HCT116 (cell line): ENCODE data around the gene AQP7. TPM values are rescaled to one million over a fixed set of nuclear protein-coding genes. Genes with fewer than 3 reads are reported as not detected.

Source experiments
- ATAC-seq: fragments of 200-7000 bp; cut with Tn5 transposase; 2 replicates; pipeline ENCODE4 v1.9.1; 2020; ENCODE audit warnings: mild to moderate bottlenecking, moderate library complexity
- BruUV-seq: library from RNA; stranded (reverse); fragments of 400-500 nt; replicated peaks from 2 replicates; lab custom pipeline; 2021; lab: Mats Ljungman, UMichigan
- CTCF ChIA-PET: fragments of 300-600 bp; sonication (Branson Sonifier 250); formaldehyde crosslinking; loops from one replicate; lab custom pipeline; 2021; ENCODE audit warnings: antibody characterized with exemption; lab: Charles Lee
- POLR2A ChIA-PET: fragments of 300-600, 350-600 bp; sonication (Branson Sonifier 250); formaldehyde crosslinking; loops from one replicate; lab custom pipeline; 2021; ENCODE audit warnings: antibody characterized with exemption; lab: Charles Lee
- RAD21 ChIA-PET, 2 experiments: fragments of 300-600 bp; sonication (Branson Sonifier 250); formaldehyde crosslinking; loops; one replicate each; lab custom pipeline; 2023; ENCODE audit warnings: low total read pairs in 2 of 2; ENCODE audit not compliant: uncharacterized antibody in 2 of 2, unreplicated experiment in 2 of 2, low non-redundant PET in 1 of 2; lab: Charles Lee
- DNase-seq: peaks from one replicate; pipeline ENCODE4 v3.0.0-alpha.2; 2010; ENCODE audit warnings: low read depth, low spot score
- H2AFZ ChIP-seq: fragments of 200-600 bp; shearing (Covaris generic), sonication (generic); 2 replicates; pipeline ENCODE4 v1.6.1; 2017; ENCODE audit warnings: low read depth, mixed run types, mixed read lengths, antibody characterized with exemption, low read length; ENCODE audit not compliant: poor library complexity, severe bottlenecking
- H3K27ac ChIP-seq: 2 replicates; pipeline ENCODE4 v1.5.1; 2012; ENCODE audit warnings: low read depth, low read length
- H3K27me3 ChIP-seq: fragments of 200-600 bp; sonication (generic); 2 replicates; pipeline ENCODE4 v1.6.1; 2016; ENCODE audit warnings: mixed run types, low read length, mixed read lengths; ENCODE audit not compliant: insufficient read depth
- H3K36me3 ChIP-seq, 2 experiments: fragments of 200-500 bp in 1 of 2; fragments of 200-600 bp in 1 of 2; sonication (Bioruptor generic) in 1 of 2; sonication (generic) in 1 of 2; 2 replicates each; pipeline versions ENCODE4 v1.5.1 to v1.6.1; 2014 to 2016; ENCODE audit warnings: low read length in 2 of 2, inconsistent platforms in 1 of 2, mixed read lengths in 1 of 2, mixed run types in 1 of 2; ENCODE audit not compliant: insufficient read depth in 2 of 2, control insufficient read depth in 1 of 2
- H3K4me1 ChIP-seq, 2 experiments: fragments of 200-600 bp in 1 of 2; sonication (generic) in 1 of 2; 2 replicates each; pipeline versions ENCODE4 v1.5.1 to v1.6.1; 2012 to 2017; ENCODE audit warnings: low read length in 2 of 2, inconsistent platforms in 1 of 2, mild to moderate bottlenecking in 1 of 2, mixed read lengths in 1 of 2, mixed run types in 1 of 2, moderate library complexity in 1 of 2; ENCODE audit not compliant: insufficient read depth in 2 of 2, control insufficient read depth in 1 of 2
- H3K4me2 ChIP-seq: fragments of 200-600 bp; sonication (generic); 2 replicates; pipeline ENCODE4 v1.6.1; 2017; ENCODE audit warnings: mixed run types, low read length, mixed read lengths
- H3K4me3 ChIP-seq, 2 experiments: fragments of 200-600 bp in 1 of 2; sonication (generic) in 1 of 2; replicated peaks in 1 of 2; 2 replicates each; pipeline ENCODE4 v1.5.1; 2011 to 2016; ENCODE audit warnings: low read length in 2 of 2, control low read depth in 1 of 2, low read depth in 1 of 2, mild to moderate bottlenecking in 1 of 2, mixed read lengths in 1 of 2, mixed run types in 1 of 2
- H3K79me2 ChIP-seq: fragments of 200-600 bp; sonication (generic); 2 replicates; pipeline ENCODE4 v1.6.1; 2017; ENCODE audit warnings: mild to moderate bottlenecking, mixed run types, low read length, moderate library complexity, mixed read lengths; ENCODE audit not compliant: insufficient read depth
- H3K9ac ChIP-seq: fragments of 200-600 bp; sonication (generic); 2 replicates; pipeline ENCODE4 v1.6.1; 2016; ENCODE audit warnings: low read length, mixed read lengths
- H3K9me2 ChIP-seq: fragments of 200-600 bp; sonication (generic), shearing (Covaris generic); 2 replicates; pipeline ENCODE4 v1.6.1; 2017; ENCODE audit warnings: mixed run types, mild to moderate bottlenecking, moderate library complexity; ENCODE audit not compliant: insufficient read depth
- H3K9me3 ChIP-seq, 2 experiments: fragments of 200-500 bp in 1 of 2; fragments of 200-600 bp in 1 of 2; sonication (Bioruptor generic) in 1 of 2; sonication (generic) in 1 of 2; 2 replicates each; pipeline ENCODE4 v1.6.1; 2014 to 2017; ENCODE audit warnings: low read length in 2 of 2, mixed read lengths in 2 of 2, inconsistent platforms in 1 of 2, low read depth in 1 of 2, mild to moderate bottlenecking in 1 of 2, mixed run types in 1 of 2, moderate library complexity in 1 of 2; ENCODE audit not compliant: control insufficient read depth in 1 of 2, insufficient read depth in 1 of 2
- H4K20me1 ChIP-seq: fragments of 200-600 bp; sonication (generic), shearing (Covaris generic); 2 replicates; pipeline ENCODE4 v1.6.1; 2017; ENCODE audit warnings: mixed run types, mild to moderate bottlenecking, moderate library complexity; ENCODE audit not compliant: insufficient read depth
- ATF3 ChIP-seq: IDR thresholded peaks from 2 replicates; pipeline ENCODE4 v1.6.1; 2012
- EGR1 ChIP-seq: IDR thresholded peaks from 2 replicates; pipeline ENCODE4 v1.6.1; 2012; ENCODE audit warnings: low read depth
- ELF1 ChIP-seq: IDR thresholded peaks from 2 replicates; pipeline ENCODE4 v1.6.1; 2012; ENCODE audit warnings: low read depth, borderline replicate concordance
- EZH2phosphoT487 ChIP-seq: fragments of 200-600 bp; IDR thresholded peaks from 2 replicates; pipeline ENCODE4 v1.6.1; 2018; ENCODE audit warnings: antibody characterized with exemption, borderline replicate concordance
- POLR2AphosphoS5 ChIP-seq: IDR thresholded peaks from 2 replicates; pipeline ENCODE4 v1.6.1; 2011; ENCODE audit warnings: mild to moderate bottlenecking, low read depth, low read length, moderate library complexity
- SP1 ChIP-seq: IDR thresholded peaks from 2 replicates; pipeline ENCODE4 v1.6.1; 2012; ENCODE audit warnings: low read depth
- SRF ChIP-seq: IDR thresholded peaks from 2 replicates; pipeline ENCODE4 v1.6.1; 2012; ENCODE audit warnings: low read depth
- TCF7L2 ChIP-seq: IDR thresholded peaks from 2 replicates; pipeline ENCODE4 v1.7.0; 2011; ENCODE audit warnings: borderline replicate concordance, inconsistent platforms; ENCODE audit not compliant: insufficient read depth, insufficient read length; ENCODE audit errors: extremely low read depth
- YY1 ChIP-seq: IDR thresholded peaks from 2 replicates; pipeline ENCODE4 v1.6.1; 2011; ENCODE audit warnings: low read length, low read depth, moderate library complexity, mild to moderate bottlenecking; ENCODE audit not compliant: insufficient replicate concordance; ENCODE audit errors: extremely low read depth
- ZBTB33 ChIP-seq: IDR thresholded peaks from 2 replicates; pipeline ENCODE4 v1.6.1; 2011; ENCODE audit warnings: mild to moderate bottlenecking, low read length, moderate library complexity; ENCODE audit not compliant: insufficient replicate concordance; ENCODE audit errors: extremely low read depth
- ZFX ChIP-seq: fragments of 450-650 bp; IDR thresholded peaks from 2 replicates; pipeline ENCODE4 v1.6.1; 2017
- intact Hi-C: fragments of 100-400 bp; cut with micrococcal nuclease; formaldehyde crosslinking; loops from 2 replicates; pipeline ENCODE4 v1.10.0; 2022
- total RNA-seq: library from RNA; stranded (reverse); gene quantifications from one replicate; pipeline ENCODE4 v1.2.1, GENCODE V29; 2021; ENCODE audit not compliant: unreplicated experiment

The AQP7 gene
- total RNA-seq, 1 experiment from 2014 or later: 0.96 TPM

DNA sequence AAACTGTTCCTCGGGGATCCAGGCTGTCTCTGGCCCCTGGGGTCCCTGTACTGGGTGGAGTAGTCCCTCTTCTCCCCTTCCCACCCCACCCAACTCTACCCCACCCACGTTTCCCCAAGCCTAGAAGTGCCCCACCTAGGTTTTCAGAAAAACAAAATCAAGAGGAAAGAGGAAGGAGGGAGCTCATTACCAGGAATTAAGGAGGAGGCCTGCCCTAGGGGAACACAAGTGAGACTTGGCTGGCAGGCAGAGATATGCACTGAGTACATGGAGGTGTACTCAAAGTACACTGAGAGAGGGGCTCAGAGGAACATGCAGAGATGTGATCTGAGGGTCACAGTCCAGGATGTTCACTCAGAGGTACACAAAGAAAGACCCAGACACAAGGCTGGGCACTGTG lies 34.8 kb upstream of the AQP7 start:
- CTCF ChIA-PET: interaction anchor here (1.0 kb wide), 2 partner anchors 16 to 22 kb away, joined by 5 to 7 read pairs; no protein-coding TSS in a partner anchor
- Histone ChIP-seq H2AFZ (no peak overlapping the region), H3K9me2 (no peaks in the 10 kb centered on the region), H3K4me1 (peaks cover 12 to 25% of the 10 kb centered on the region in 2 experiments), H3K27ac (no peak overlapping the region), H3K27me3 (no peaks in the 10 kb centered on the region), H3K4me2 (no peak overlapping the region)
- DNase-seq: no peak
- no peak for TF ChIP-seq TCF7L2
- no peak for TF ChIP-seq POLR2AphosphoS5
- TF ChIP-seq ZFX: no peak
- no peak for TF ChIP-seq ELF1
- no peak for TF ChIP-seq EZH2phosphoT487
- TF ChIP-seq EGR1: no peak
- TF ChIP-seq SP1: no peak
- no peak for TF ChIP-seq ZBTB33
- no peak for TF ChIP-seq SRF
- TF ChIP-seq ATF3: no peak
- no peak for TF ChIP-seq YY1
- TF ChIP-seq, all 23 proteins: peak for 0
- no peaks in the 10 kb centered on the region for H4K20me1 ChIP-seq
- ChIA-PET POLR2A (no interaction called here), RAD21 (no interaction called here)
- no peaks in the 10 kb centered on the region for H3K9me3 ChIP-seq
- ATAC-seq: no peak
- no TSS peak for BruUV-seq
- intact Hi-C loops: no loop called here
- H3K4me3 ChIP-seq: no peak overlapping the region
- H3K36me3 ChIP-seq: no peaks in the 10 kb centered on the region
- H3K79me2 ChIP-seq: no peaks in the 10 kb centered on the region
- H3K9ac ChIP-seq: no peak overlapping the region
